ENCODE data around the gene AP1B1. TPM values are rescaled to one million over a fixed set of nuclear protein-coding genes. Genes with fewer than 3 reads are reported as not detected.

The AP1B1 gene
- total RNA-seq, 1 donor from 2014 or later: 42.0 TPM

DNA sequence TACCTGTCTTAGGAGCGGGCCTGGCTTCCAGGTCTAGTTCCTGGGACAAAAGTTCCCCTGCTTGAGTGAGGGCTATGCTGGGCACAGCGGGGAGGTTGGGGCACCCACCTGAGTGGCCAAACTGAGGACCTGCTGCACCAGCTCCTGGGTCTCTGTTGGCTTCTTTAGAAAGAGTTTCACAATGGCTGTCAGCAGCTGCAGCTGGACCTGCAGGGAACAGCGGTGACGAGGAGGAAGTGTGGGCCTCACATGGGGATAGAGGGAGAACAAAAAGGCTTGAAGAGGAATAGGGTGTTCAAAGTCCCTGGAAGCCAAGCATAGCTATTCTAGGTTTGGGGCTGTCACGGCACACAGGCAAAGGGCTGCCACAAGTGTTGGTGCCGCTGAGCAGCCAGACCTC, 46.2 kb downstream of the AP1B1 start:
- Mint-ChIP-seq H3K9me3 (ENCODE audit: unreplicated experiment) (no peaks in the 10 kb centered on the region), H3K36me3 (ENCODE audit: unreplicated experiment) (peaks cover 31% of the 10 kb centered on the region), H3K4me1 (ENCODE audit: unreplicated experiment) (peaks cover 10% of the 10 kb centered on the region), H3K27me3 (ENCODE audit: unreplicated experiment) (no peaks in the 10 kb centered on the region), H3K4me3 (ENCODE audit: unreplicated experiment) (no peak overlapping the region), H3K27ac (ENCODE audit: unreplicated experiment) (no peak overlapping the region)
- no peak for DNase-seq (ENCODE audit: extremely low spot score, unreplicated experiment)
- TF ChIP-seq, protein P1, sequence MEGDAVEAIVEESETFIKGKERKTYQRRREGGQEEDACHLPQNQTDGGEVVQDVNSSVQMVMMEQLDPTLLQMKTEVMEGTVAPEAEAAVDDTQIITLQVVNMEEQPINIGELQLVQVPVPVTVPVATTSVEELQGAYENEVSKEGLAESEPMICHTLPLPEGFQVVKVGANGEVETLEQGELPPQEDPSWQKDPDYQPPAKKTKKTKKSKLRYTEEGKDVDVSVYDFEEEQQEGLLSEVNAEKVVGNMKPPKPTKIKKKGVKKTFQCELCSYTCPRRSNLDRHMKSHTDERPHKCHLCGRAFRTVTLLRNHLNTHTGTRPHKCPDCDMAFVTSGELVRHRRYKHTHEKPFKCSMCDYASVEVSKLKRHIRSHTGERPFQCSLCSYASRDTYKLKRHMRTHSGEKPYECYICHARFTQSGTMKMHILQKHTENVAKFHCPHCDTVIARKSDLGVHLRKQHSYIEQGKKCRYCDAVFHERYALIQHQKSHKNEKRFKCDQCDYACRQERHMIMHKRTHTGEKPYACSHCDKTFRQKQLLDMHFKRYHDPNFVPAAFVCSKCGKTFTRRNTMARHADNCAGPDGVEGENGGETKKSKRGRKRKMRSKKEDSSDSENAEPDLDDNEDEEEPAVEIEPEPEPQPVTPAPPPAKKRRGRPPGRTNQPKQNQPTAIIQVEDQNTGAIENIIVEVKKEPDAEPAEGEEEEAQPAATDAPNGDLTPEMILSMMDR (IDR thresholded peaks at IDR 0.05): no peak

DNA sequence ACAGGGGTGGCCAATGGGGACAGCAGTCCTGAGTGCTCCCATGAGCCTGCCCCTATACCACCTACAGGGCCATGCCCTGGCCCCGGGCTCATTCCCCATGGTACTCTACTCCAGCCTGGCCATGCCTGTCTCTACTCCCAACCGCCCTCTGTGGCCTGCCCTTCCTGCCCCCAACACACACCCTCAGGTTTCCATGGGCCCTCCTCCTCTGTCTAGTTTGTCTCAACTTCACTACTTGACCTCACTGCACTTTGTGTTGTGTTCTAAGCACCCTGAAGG, 46.6 kb downstream of the AP1B1 start:
- H3K36me3 Mint-ChIP-seq (ENCODE audit: unreplicated experiment): peaks cover 28% of the 10 kb centered on the region
- H3K4me3 Mint-ChIP-seq (ENCODE audit: unreplicated experiment): no peak overlapping the region
- peaks cover 10% of the 10 kb centered on the region for H3K4me1 Mint-ChIP-seq (ENCODE audit: unreplicated experiment)
- no peak overlapping the region for H3K27ac Mint-ChIP-seq (ENCODE audit: unreplicated experiment)
- H3K27me3 Mint-ChIP-seq (ENCODE audit: unreplicated experiment): no peaks in the 10 kb centered on the region
- TF ChIP-seq, protein P1 (IDR thresholded peaks at IDR 0.05): no peak
- no peaks in the 10 kb centered on the region for H3K9me3 Mint-ChIP-seq (ENCODE audit: unreplicated experiment)
- no peak for DNase-seq (ENCODE audit: extremely low spot score, unreplicated experiment)

DNA sequence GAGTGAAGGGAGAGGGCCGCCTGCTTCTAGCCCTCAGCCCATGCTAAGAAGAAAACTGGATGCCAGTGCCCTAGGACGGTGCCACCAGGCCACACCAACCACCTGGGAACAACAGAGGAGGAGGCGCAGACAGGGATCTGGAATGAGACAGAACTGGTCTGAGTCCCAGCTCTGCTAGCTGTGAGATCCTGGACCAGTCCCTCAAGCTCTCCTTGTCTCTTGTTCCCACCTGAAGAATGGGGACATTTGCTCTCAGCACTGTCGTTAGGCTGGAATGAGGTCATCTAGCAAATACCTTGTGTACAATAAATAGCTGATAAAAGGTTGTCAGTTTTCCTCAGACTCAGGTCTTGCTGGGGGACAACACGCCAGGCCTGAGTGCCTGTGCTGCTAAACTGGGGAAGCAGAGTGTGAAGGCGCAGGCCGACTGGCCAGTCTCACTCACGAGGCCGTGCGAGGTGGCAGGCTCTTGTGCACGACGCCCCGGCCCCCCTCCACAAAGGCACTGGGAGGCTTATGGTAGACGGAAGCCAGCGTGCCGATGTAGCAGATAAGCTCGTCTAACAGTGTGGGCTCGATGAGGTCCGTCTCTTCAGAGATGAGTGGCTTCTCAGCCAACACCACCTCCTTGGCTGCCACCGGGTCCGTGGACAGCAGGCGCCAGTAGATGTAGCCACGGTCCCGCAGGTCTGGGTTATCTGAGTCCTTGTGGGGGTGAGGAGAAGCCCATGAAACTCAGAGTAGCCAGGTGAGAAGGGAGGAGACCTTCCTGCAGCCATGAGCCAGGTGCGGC, 47.1 kb downstream of the AP1B1 start:
- no peak for DNase-seq (ENCODE audit: extremely low spot score, unreplicated experiment)
- Mint-ChIP-seq H3K27me3 (ENCODE audit: unreplicated experiment) (no peaks in the 10 kb centered on the region), H3K9me3 (ENCODE audit: unreplicated experiment) (no peaks in the 10 kb centered on the region), H3K27ac (ENCODE audit: unreplicated experiment) (no peak overlapping the region), H3K4me3 (ENCODE audit: unreplicated experiment) (no peak overlapping the region), H3K36me3 (ENCODE audit: unreplicated experiment) (peaks cover 27% of the 10 kb centered on the region), H3K4me1 (ENCODE audit: unreplicated experiment) (peaks cover 10% of the 10 kb centered on the region)
- TF ChIP-seq, protein P1 (IDR thresholded peaks at IDR 0.05): no peak

DNA sequence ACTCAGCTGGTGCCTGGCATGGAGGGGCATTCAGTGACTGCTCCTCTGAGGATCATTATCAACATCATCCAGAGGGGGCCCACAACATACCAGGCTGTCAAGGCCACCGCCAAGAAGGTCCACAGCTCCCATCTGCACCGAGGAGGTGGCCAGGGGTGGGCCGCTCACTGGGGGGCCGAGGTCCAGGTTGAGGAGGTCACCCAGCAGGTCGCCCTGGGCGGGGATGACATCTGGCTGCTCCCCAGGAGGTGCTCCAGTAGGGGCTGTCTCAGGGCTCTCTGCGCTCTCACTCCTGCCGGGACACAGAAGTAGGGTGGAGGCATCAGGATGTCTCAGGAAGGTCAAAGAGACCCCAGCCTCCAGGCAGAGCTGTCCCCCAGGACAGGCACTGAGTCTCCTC, 47.8 kb downstream of the AP1B1 start:
- TF ChIP-seq, protein P1 (IDR thresholded peaks at IDR 0.05): no peak
- no peaks in the 10 kb centered on the region for H3K9me3 Mint-ChIP-seq (ENCODE audit: unreplicated experiment)
- no peak for DNase-seq (ENCODE audit: extremely low spot score, unreplicated experiment)
- peaks cover 10% of the 10 kb centered on the region for H3K4me1 Mint-ChIP-seq (ENCODE audit: unreplicated experiment)
- H3K36me3 Mint-ChIP-seq (ENCODE audit: unreplicated experiment): peaks cover 26% of the 10 kb centered on the region
- no peaks in the 10 kb centered on the region for H3K27me3 Mint-ChIP-seq (ENCODE audit: unreplicated experiment)
- no peak overlapping the region for H3K27ac Mint-ChIP-seq (ENCODE audit: unreplicated experiment)
- H3K4me3 Mint-ChIP-seq (ENCODE audit: unreplicated experiment): no peak overlapping the region

DNA sequence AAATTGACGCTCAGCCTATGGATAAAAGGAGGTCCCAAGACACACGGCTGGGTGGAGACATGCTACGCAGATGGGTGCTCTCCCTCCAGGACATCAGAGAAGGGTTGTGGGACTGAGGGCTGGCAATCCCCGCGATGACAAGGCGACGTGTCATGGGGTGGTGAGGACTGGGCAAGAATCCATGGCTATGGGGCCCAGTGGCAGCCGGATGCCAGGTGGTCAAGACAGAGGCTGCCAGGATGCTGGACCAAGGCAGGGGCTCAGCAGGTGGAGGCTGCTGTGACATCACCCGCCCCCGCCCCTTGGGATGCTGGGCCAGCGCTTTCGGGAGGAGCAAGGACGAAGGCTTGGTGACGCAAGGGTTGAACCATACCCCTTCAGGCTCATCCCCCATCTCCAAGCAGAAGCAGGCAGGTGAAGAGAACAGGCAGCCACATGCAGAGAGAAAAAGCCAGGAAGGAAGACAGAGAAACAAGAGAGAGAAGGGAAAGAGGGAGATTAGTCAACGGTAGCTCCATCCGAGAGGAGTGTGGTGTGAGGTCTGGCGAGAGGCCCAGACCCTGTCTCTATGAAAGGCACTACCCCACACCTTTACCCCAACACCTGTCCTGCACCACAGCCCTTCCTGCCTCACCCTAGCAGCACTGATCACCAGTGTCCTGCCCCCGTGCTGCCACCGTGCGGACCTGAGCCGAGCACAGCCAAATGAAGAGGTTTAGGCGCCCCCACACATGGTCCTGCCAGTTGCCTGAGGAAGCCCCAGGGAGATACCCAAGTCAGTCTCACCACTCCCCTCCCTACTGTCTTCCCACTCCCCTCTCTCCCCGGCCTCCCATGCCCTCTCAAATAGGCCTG, 48.8 kb downstream of the AP1B1 start:
- H3K27ac Mint-ChIP-seq (ENCODE audit: unreplicated experiment): no peak overlapping the region
- H3K36me3 Mint-ChIP-seq (ENCODE audit: unreplicated experiment): peaks cover 26% of the 10 kb centered on the region
- H3K4me3 Mint-ChIP-seq (ENCODE audit: unreplicated experiment): no peak overlapping the region
- TF ChIP-seq, protein P1 (IDR thresholded peaks at IDR 0.05): no peak
- DNase-seq (ENCODE audit: extremely low spot score, unreplicated experiment): no peak
- peaks cover 8% of the 10 kb centered on the region for H3K4me1 Mint-ChIP-seq (ENCODE audit: unreplicated experiment)
- no peaks in the 10 kb centered on the region for H3K9me3 Mint-ChIP-seq (ENCODE audit: unreplicated experiment)
- H3K27me3 Mint-ChIP-seq (ENCODE audit: unreplicated experiment): no peaks in the 10 kb centered on the region
